ENCODE data around the gene PDE6D.

- no peak for TF ChIP-seq EZH2 (IDR thresholded peaks at IDR 0.05; ENCODE audit: borderline replicate concordance, low read length)
- TF ChIP-seq CTCF (conservative IDR thresholded peaks at IDR 0.05 in 1 of 2, IDR thresholded peaks at IDR 0.05 in 1 of 2; ENCODE audit: extremely low read depth in 1 of 2, insufficient read depth in 1 of 2, low read depth in 1 of 2, low read length in 2 of 2) = no peak
Measured at GRCh38 chr2:231715499-231715837, 65.6 kb downstream of the PDE6D start.

Measured in mammary epithelial cell (primary cell).